Omental fat pad (tissue), 4 donors: ENCODE data around the gene HEPACAM. TPM values are rescaled to one million over a fixed set of nuclear protein-coding genes. Genes with fewer than 3 reads are reported as not detected.

Source experiments
- ATAC-seq: fragments of 150-250 bp; one replicate; pipeline ENCODE4 v1.9.1; 2016; ENCODE audit warnings: mild to moderate bottlenecking, moderate library complexity; ENCODE audit not compliant: low FRiP score
- DNase-seq: peaks from one replicate; pipeline ENCODE4 v3.0.0-alpha.2; 2019; ENCODE audit warnings: low spot score
- total RNA-seq, 4 donors: library from RNA; depleted of rRNA; stranded (reverse); fragments of >200 nt; gene quantifications; one replicate each; pipeline ENCODE4 v1.1.0, GENCODE V29; 2016
- TF ChIP-seq, protein P1 (sequence below), 3 donors: fragments of 450-650 bp; IDR thresholded peaks; one replicate each; pipeline ENCODE4 v1.5.1; 2016 to 2017; ENCODE audit warnings: antibody characterized with exemption in 3 of 3, mild to moderate bottlenecking in 3 of 3, moderate library complexity in 2 of 3

The HEPACAM gene
- total RNA-seq, 4 donors from 2014 or later: 8.5 to 37.3 (median 21.3) TPM

DNA sequence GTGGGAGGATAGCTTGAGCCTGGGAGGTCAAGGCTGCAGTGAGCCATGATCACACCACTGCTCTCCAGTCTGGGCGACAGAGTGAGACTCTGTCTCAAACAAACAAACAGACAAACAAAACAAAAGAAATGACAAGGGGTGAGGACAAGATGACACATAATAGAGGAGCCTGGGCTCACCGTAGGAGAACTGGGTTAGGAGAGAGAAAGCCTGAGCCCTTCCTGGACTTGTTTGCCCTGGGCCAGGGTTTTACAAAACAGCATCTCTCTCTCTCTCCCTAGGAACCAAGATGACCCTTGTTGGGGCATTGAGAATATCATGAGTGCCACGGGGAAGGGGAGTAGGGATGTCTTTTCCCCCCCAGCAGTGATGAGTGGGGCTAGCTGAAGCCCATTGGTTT is 54.9 kb downstream of the HEPACAM start:
- DNase-seq: no peak
- ATAC-seq: no peak
- TF ChIP-seq, protein P1, sequence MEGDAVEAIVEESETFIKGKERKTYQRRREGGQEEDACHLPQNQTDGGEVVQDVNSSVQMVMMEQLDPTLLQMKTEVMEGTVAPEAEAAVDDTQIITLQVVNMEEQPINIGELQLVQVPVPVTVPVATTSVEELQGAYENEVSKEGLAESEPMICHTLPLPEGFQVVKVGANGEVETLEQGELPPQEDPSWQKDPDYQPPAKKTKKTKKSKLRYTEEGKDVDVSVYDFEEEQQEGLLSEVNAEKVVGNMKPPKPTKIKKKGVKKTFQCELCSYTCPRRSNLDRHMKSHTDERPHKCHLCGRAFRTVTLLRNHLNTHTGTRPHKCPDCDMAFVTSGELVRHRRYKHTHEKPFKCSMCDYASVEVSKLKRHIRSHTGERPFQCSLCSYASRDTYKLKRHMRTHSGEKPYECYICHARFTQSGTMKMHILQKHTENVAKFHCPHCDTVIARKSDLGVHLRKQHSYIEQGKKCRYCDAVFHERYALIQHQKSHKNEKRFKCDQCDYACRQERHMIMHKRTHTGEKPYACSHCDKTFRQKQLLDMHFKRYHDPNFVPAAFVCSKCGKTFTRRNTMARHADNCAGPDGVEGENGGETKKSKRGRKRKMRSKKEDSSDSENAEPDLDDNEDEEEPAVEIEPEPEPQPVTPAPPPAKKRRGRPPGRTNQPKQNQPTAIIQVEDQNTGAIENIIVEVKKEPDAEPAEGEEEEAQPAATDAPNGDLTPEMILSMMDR (IDR thresholded peaks at IDR 0.05): no peak

DNA sequence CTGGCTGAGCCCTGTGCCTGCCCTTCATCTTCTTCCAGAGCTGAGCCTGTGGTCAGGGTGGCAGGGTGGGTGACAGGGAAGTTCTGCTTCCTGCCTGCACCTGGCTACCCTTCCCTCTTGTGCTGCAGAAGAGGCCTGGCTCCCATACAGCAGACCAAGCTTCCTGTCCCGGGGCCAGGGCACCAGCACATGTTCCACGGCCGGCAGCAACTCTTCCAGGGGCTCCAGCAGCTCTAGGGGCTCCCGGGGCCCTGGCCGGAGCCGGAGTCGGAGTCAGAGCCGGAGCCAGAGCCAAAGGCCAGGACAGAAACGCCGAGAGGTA is 55.6 kb downstream of the HEPACAM start:
- TF ChIP-seq, protein P1 (IDR thresholded peaks at IDR 0.05): no peak
- peak; percentile 3 for DNase-seq

DNA sequence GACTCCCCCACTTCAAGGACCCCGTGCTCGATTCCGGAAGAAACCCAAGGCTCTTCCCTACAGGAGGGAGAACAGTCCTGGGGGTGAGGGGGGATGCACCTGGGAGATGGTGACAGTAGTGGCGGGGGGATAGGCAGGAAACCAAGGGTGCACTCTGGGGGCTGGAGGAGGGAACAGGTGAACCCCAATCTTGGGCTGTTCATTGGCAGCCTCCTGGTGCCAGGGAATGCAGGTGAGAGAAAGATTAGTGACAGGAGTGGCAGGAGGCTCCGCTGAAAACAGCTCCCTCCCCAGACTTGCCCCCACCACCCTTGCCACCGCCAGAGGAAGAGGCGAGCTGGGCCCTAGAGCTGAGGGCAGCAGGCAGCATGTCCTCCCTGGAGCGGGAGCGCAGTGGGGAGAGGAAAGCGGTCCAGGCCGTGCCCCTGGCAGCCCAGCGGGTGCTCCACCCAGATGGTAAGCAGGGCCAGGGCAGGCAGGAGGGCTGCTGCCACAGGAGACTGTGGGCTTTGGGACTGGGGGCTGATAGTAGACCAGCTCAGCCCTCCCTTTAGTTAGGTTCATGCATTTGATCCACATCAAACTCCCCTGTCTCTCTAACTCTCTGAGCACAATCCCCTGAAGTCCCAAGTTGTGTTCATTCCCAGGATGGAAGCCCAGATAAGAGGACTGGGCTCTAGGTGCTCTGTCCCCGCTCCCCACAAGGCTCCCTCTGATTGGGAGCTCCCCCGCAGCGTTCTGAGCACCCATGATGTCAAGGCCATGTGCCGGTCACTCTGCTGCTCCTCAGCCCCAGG is 56.2 kb downstream of the HEPACAM start:
- TF ChIP-seq, protein P1 (IDR thresholded peaks at IDR 0.05): no peak
- ATAC-seq (no peak), DNase-seq (peak; percentile 20)

More for the DNA sequence above, 55.6 kb downstream of the HEPACAM start:
- no peak for ATAC-seq

DNA sequence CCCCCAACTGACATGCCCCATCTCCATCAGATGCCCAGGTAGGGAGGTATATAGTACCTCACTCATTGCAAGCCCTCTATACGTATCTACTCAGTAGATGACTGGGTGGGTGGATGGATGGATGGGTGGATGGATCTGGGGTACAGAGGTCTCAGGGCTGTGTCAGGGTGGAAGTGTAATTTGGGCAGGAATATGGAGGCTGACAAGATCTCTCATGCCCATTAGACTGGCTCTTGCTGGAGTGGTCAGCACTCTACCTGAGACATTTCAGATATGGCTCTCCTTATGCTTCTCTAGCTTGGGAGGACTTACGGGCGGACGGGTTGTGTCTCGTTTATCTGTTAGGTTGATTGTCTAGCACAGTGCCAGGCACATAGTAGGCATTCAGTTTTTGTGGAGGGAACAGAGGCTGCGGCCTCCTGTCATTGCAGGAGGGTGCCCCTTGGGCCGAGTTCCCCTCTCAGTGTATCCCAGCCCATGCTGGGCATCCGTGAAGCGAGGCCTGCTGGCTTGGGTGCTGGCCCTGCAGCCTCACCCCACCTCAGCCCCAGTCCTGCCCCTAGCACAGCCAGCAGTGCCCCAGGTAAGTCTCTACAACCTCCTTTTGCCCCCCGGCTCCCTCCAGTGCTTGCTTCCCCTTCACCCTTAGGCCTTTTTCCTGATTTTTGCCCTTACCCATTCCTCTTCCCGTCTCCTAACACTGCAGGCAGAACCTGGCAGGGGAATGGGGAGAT is 56.9 kb downstream of the HEPACAM start:
- ATAC-seq: no peak
- no peak for DNase-seq
- TF ChIP-seq, protein P1 (IDR thresholded peaks at IDR 0.05): no peak

DNA sequence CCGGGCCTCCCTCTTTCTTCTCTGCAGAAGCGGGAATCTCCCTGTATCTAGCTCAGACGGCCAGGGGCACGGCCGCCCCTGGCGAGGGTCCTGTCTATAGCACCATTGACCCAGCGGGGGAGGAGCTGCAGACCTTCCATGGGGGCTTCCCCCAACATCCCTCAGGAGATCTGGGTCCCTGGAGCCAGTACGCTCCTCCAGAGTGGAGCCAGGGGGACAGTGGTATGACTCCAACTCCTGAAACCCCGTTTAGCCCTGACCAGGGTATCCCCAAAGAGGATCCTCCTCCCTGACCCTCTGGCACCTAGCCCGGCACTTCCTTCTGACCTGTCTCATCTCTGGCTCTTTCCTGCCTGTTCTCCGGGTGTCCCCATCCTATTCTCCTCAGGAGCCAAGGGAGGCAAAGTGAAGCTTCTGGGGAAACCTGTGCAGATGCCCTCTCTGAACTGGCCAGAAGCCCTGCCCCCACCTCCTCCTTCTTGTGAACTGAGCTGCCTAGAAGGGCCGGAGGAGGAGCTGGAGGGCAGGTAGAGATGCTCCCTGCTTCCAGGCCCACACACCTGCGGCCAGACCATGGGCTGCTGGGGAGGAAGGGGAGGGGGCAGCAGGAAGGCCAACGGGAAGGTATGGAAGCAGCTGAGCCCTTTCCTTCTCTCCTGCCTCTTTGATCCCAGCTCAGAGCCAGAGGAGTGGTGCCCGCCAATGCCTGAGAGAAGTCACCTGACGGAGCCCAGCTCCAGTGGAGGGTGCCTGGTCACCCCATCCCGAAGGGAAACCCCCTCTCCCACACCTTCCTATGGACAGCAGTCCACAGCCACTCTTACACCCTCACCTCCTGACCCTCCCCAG is 57.7 kb downstream of the HEPACAM start:
- TF ChIP-seq, protein P1 (IDR thresholded peaks at IDR 0.05): no peak
- DNase-seq (no peak), ATAC-seq (no peak)

DNA sequence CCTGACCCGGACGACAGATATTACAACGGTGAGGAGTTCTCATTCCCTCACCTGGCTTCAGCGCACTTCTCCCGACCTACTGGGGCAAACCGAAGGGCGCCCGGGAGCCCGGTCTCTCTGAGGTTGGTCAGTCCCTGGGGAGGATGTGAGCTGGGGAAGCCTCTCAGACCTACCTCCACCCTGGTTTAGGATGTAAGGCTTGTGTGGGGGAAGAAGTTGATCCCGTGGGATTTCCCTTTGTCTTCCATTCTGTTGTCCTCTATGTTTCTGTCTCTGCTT is 58.3 kb downstream of the HEPACAM start:
- ATAC-seq (no peak), DNase-seq (no peak)
- TF ChIP-seq, protein P1 (IDR thresholded peaks at IDR 0.05): no peak
